PFSK-1 (cell line): Measurements from ENCODE around the gene ZNF385C.

ENCODE experiments used
- FOXP2 ChIP-seq: optimal IDR thresholded peaks from 2 replicates; pipeline ENCODE3; 2011; ENCODE audit warnings: borderline replicate concordance, control low read depth, inconsistent platforms; ENCODE audit not compliant: insufficient read depth; ENCODE audit errors: extremely low read length, extremely low read depth
- POLR2AphosphoS5 ChIP-seq: IDR thresholded peaks from 2 replicates; pipeline ENCODE4 v1.6.1; 2012; ENCODE audit warnings: low read depth, mild to moderate bottlenecking, control low read depth, low read length, moderate library complexity
- REST ChIP-seq, 2 experiments: IDR thresholded peaks; 2 replicates each; pipeline versions ENCODE4 v1.6.1 to v1.8.0; 2011 to 2012; ENCODE audit warnings: low read depth in 2 of 2, low read length in 2 of 2, control low read depth in 1 of 2, inconsistent platforms in 1 of 2, mild to moderate bottlenecking in 1 of 2, moderate library complexity in 1 of 2; ENCODE audit not compliant: insufficient read depth in 1 of 2
- SIN3A ChIP-seq: IDR thresholded peaks from 2 replicates; pipeline ENCODE4 v1.6.1; 2012; ENCODE audit warnings: mild to moderate bottlenecking, low read length, moderate library complexity, borderline replicate concordance; ENCODE audit not compliant: insufficient read depth
- TAF1 ChIP-seq: IDR thresholded peaks from 2 replicates; pipeline ENCODE4 v1.6.1; 2012; ENCODE audit warnings: low read length, control low read depth, borderline replicate concordance; ENCODE audit not compliant: insufficient read depth

ZNF385C gene

DNA sequence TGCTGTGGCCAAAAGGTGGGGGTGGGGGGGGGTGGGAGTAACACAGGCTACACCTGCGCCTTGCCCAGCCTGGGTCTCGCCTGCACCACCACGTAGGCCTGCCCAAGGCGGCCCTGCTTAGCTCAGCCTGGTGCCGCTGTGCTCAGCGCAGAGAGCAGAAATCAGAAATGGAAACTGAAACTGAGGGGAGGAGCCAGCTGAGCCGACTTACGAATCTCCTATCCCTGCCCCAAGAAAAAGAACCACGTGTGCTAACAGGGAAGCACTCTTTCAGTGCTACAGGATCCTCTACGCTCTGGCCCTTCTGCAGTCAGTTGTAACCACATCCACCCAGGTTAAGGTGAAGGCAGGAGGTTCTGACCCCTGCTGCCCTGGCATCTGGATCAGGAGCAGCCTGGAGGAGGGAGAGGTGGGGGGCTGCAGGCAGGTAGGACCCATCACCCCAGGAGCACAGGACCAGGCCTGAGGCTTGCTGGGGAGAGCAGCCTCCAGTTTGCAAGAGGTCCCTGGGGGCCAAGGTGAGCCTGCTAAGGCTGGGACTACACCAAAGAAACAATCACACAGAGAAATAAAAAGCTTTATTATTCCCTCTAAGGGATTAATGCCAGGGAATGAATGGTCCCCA is 14.4 kb upstream of the ZNF385C start, which contains the start of gene DHX58:
DHX58 (minus strand) TSS at position 163 of the 625 bp plus-strand sequence. CDS start 822 bp downstream, outside the sequence.
- TF ChIP-seq REST (IDR thresholded peaks at IDR 0.05; ENCODE audit: insufficient read depth in 1 of 2, low read depth in 2 of 2, low read length in 2 of 2) (no peak), POLR2AphosphoS5 (peak; percentile 47; the same call in 1 of the 2 replicates), SIN3A (peak; percentile 31; the same call in 1 of the 2 replicates)

GRCh38 chr17:42111871-42112551 is 13.7 kb upstream of the ZNF385C start:
- TF ChIP-seq POLR2AphosphoS5: no peak
- no peak for TF ChIP-seq SIN3A
- no peak for TF ChIP-seq REST (IDR thresholded peaks at IDR 0.05; ENCODE audit: insufficient read depth in 1 of 2, low read depth in 2 of 2, low read length in 2 of 2)
- TF ChIP-seq TAF1: no peak
- no peak for TF ChIP-seq FOXP2

- TF ChIP-seq SIN3A (no peak), TAF1 (no peak), FOXP2 (no peak), POLR2AphosphoS5 (no peak), REST (IDR thresholded peaks at IDR 0.05; ENCODE audit: insufficient read depth in 1 of 2, low read depth in 2 of 2, low read length in 2 of 2) (no peak)
Measured at GRCh38 chr17:42111265-42111636, 13.0 kb upstream of the ZNF385C start.

- TF ChIP-seq POLR2AphosphoS5 (no peak), TAF1 (no peak), FOXP2 (no peak), REST (IDR thresholded peaks at IDR 0.05; ENCODE audit: insufficient read depth in 1 of 2, low read depth in 2 of 2, low read length in 2 of 2) (no peak), SIN3A (no peak)
Measured at GRCh38 chr17:42110301-42111264, 12.3 kb upstream of the ZNF385C start.
